Ascending aorta (tissue), 2 donors: ENCODE results near the gene LRFN4. TPM values are rescaled to one million over a fixed set of nuclear protein-coding genes. Genes with fewer than 3 reads are reported as not detected.

Experiments used
- DNase-seq, 2 donors: peaks; one replicate each; pipeline ENCODE4 v3.0.0-alpha.2; 2019; ENCODE audit warnings: low spot score in 2 of 2
- H3K27ac ChIP-seq, 2 donors: fragments of 200-600 bp; sonication (generic); one replicate each; pipeline ENCODE4 v1.5.1; 2016 to 2017; ENCODE audit warnings: mild to moderate bottlenecking in 1 of 2
- H3K27me3 ChIP-seq: fragments of 200-600 bp; sonication (generic); one replicate; pipeline ENCODE4 v1.5.1; 2017
- H3K36me3 ChIP-seq, 2 donors: fragments of 200-600 bp; sonication (generic); one replicate each; pipeline ENCODE4 v1.5.1; 2016
- H3K4me1 ChIP-seq, 2 donors: fragments of 200-600 bp; sonication (generic); one replicate each; pipeline ENCODE4 v1.5.1; 2016 to 2017; ENCODE audit warnings: mild to moderate bottlenecking in 1 of 2
- H3K4me3 ChIP-seq, 2 donors: fragments of 200-600 bp; sonication (generic); one replicate each; pipeline ENCODE4 v1.5.1; 2016 to 2017; ENCODE audit warnings: mild to moderate bottlenecking in 1 of 2
- H3K9me3 ChIP-seq, 2 donors: fragments of 200-600 bp; sonication (generic); one replicate each; pipeline ENCODE4 v1.5.1; 2016
- intact Hi-C: fragments of 100-400 bp; cut with DNase I; formaldehyde crosslinking; loops from one replicate; pipeline ENCODE4 v1.15.1; 2023
- total RNA-seq: library from RNA; depleted of rRNA; stranded (reverse); fragments of >200 nt; gene quantifications from one replicate; pipeline ENCODE4 v1.1.0, GENCODE V29; 2016
- TF ChIP-seq, protein P1 (sequence below), 3 experiments: fragments of 200-600 bp in 2 of 3; fragments of 450-650 bp in 1 of 3; sonication (generic) in 2 of 3; IDR thresholded peaks; one replicate each; pipeline ENCODE4 v1.5.1; 2016 to 2019; ENCODE audit warnings: antibody characterized with exemption in 3 of 3, mild to moderate bottlenecking in 1 of 3, moderate library complexity in 1 of 3

The LRFN4 gene
- total RNA-seq, 1 donor from 2014 or later, result 60.5 TPM

DNA sequence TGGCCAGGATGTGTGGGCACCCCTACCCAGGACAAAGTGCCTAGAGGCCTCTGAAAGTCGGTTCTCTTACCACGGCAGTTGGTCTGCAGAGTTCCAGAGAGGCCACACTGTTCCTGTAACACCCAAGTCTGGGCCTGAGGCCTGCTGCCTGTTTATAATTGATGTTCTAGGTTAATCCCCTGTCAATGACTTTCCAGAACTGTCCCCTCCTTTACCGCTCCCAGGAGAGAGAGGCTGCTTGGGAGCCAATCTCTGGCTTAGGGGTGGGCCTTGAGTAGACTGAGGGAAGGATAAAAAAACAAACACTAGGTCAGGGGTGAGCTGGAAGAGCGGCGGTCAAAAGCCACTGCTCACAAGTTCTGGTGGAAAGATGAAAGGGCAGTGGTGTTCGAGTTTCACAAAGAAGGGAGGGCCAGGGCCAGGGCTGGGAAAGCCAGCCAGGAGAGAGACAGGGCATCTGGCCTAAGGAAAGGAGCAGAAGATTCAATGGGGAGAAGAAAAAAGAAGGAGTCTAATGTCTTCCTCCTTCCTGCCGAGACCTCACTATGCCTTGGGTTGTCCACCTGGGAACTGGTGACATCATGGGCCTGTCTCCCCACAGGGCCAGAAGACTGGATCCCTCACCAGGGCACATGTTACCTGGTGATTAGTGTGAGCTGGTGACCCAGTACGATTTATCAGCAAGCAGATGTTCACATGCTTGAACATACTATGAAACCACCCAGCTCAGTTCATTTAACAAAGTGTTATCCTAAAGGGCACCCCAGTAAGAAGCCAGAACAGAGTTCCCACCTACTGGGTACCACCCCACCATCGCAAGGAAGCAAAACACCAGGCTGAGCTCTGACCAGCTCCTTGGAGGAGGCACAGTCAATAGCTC lies 51.1 kb downstream of the LRFN4 start:
- DNase-seq, result no peak
- Histone ChIP-seq H3K27ac (no peak overlapping the region), H3K36me3 (no peaks in the 10 kb centered on the region), H3K4me3 (no peak overlapping the region), H3K9me3 (no peaks in the 10 kb centered on the region), H3K27me3 (no peaks in the 10 kb centered on the region), H3K4me1 (no peaks in the 10 kb centered on the region)
- TF ChIP-seq, protein P1, sequence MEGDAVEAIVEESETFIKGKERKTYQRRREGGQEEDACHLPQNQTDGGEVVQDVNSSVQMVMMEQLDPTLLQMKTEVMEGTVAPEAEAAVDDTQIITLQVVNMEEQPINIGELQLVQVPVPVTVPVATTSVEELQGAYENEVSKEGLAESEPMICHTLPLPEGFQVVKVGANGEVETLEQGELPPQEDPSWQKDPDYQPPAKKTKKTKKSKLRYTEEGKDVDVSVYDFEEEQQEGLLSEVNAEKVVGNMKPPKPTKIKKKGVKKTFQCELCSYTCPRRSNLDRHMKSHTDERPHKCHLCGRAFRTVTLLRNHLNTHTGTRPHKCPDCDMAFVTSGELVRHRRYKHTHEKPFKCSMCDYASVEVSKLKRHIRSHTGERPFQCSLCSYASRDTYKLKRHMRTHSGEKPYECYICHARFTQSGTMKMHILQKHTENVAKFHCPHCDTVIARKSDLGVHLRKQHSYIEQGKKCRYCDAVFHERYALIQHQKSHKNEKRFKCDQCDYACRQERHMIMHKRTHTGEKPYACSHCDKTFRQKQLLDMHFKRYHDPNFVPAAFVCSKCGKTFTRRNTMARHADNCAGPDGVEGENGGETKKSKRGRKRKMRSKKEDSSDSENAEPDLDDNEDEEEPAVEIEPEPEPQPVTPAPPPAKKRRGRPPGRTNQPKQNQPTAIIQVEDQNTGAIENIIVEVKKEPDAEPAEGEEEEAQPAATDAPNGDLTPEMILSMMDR (IDR thresholded peaks at IDR 0.05), result no peak
- intact Hi-C loops, result no loop called here

DNA sequence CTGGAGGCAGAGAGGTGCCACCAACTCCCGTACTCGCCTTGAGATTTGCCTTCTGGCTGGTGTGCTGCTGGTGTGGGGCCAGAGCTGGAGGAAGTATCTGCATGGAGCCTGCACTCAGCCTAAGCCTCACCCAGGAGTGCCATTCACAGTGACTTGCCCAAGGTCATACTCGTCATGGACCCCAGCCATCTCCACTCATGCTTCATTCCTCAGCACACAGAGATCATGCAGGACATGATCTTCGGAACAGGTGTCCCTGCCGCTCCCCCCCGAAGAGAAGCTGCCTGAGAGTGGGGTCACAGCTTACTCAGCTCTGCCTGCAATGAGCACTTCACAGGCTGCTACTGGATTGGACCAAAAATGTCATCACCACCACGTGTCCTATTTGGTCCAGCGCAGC lies 52.3 kb downstream of the LRFN4 start:
- no peaks in the 10 kb centered on the region for H3K9me3 ChIP-seq
- DNase-seq, result no peak
- no peaks in the 10 kb centered on the region for H3K4me1 ChIP-seq
- no peak overlapping the region for H3K4me3 ChIP-seq
- no peak overlapping the region for H3K27ac ChIP-seq
- H3K27me3 ChIP-seq, result no peaks in the 10 kb centered on the region
- TF ChIP-seq, protein P1 (IDR thresholded peaks at IDR 0.05), result no peak
- no peaks in the 10 kb centered on the region for H3K36me3 ChIP-seq
- intact Hi-C loops, result no loop called here

DNA sequence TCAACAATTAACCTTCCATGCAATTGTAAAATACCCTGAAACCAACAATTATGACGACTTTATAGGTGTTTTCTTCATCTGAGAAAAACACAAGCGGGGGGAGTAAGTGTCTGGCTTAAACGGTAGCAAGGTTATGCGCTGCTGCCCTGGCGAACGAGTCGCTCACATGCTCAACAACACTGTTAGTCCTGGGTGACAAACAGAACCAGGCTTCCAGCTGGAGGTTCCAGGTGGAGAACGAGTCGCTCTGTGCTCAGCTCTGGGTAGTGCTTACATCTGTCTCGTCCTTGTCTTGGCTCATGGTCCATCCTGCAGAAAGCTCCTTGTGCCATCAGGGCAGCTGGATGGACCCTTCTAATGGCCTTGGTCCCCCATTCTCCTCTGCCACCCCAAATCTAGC lies 53.2 kb downstream of the LRFN4 start:
- TF ChIP-seq, protein P1 (IDR thresholded peaks at IDR 0.05), result no peak
- Histone ChIP-seq H3K27me3 (no peaks in the 10 kb centered on the region), H3K4me1 (no peaks in the 10 kb centered on the region), H3K36me3 (no peaks in the 10 kb centered on the region), H3K27ac (no peak overlapping the region), H3K9me3 (no peaks in the 10 kb centered on the region), H3K4me3 (no peak overlapping the region)
- no peak for DNase-seq
- intact Hi-C loops, result no loop called here

Other genes starting within 250 kb of the LRFN4 start
- 39.2 TPM for gene RBM14, start 240.4 kb upstream of the LRFN4 start, total RNA-seq
- 79.5 TPM for gene RBM4, start 218.4 kb upstream of the LRFN4 start, total RNA-seq
- 87.0 TPM for gene RBM4B, start 179.2 kb upstream of the LRFN4 start, total RNA-seq
- 3.2 TPM for gene SPTBN2, start 127.8 kb upstream of the LRFN4 start, total RNA-seq
- gene RCE1, start 13.6 kb upstream of the LRFN4 start, total RNA-seq, result 45.7 TPM
- gene PC, start 101.3 kb downstream of the LRFN4 start, total RNA-seq, result 13.5 TPM
- gene C11orf86, start 118.2 kb downstream of the LRFN4 start, total RNA-seq, result not detected
- gene SYT12, start 166.1 kb downstream of the LRFN4 start, total RNA-seq, result 6.3 TPM
- 82.6 TPM for gene RHOD, start 199.8 kb downstream of the LRFN4 start, total RNA-seq